ENCODE measurements around the gene XPO6.
A peak's percentile ranks its signal among the peaks of the same experiment; 100 is the strongest.

The XPO6 gene

GRCh38 chr16:28210264-28210663 lies 1.5 kb downstream of the XPO6 start:
- DNase-seq (ENCODE audit: low spot score) = no peak

DNA sequence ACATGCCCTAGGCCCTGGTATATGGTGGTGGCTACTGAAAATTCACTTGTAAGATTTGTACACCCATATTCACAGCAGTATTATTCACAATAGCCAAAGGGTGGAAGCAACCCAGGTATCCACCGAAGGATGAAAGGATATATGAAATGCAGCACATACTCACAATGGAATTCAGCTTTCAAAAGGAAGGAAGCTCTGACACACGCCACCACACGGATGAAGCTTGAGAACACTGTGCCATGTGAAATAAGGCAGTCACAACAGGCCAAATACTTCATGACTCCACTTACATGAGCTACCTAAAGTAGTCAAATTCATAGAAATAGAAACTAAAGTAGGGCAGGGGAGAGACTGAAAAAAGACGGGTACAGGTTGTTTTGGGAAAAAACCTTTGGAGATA lies 2.9 kb downstream of the XPO6 start:
- no peak for DNase-seq (ENCODE audit: low spot score)

- DNase-seq (ENCODE audit: low spot score) = no peak
Measured at GRCh38 chr16:28208131-28208530, 3.6 kb downstream of the XPO6 start.

DNA sequence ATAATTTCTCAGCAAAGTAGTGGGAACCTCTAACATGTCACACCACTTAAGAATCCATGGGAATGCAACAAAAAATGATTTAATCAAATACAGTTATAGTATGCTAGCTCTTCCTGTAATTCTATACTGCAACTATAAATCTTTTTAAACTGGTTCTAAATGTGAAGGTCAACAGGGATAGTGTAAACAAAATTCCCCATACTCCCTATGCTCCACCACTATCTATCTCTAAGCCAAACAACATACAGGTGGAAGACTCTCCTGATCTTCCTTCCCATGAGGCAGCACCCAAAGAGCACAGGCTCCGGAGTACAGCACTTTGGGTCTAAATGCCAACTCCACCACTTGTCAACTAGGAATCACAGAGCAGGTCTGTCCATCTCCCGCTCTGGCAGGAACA lies 4.4 kb downstream of the XPO6 start:
- no peak for DNase-seq (ENCODE audit: low spot score)

DNA sequence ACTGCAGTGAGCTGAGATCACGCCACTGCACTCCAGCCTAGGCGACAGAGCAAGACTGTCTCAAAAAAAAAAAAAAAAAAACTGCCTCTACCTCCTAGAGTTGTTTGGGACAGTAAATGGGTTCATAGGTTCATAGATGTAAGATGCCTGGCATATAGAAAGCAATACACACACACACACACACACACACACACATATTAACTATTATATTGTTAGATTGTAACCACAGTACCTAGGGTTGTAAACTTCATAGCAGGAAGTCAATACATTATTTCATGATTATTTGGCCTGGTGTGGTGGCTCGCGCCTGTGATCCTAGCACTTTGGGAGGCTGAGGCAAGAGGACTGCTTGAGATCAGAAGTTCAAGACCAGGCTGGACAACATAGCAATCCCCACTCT lies 5.8 kb downstream of the XPO6 start:
- no peak for DNase-seq (ENCODE audit: low spot score)

GRCh38 chr16:28205117-28205899 lies 6.5 kb downstream of the XPO6 start:
- DNase-seq (ENCODE audit: low spot score) = no peak

GRCh38 chr16:28204622-28205021 lies 7.1 kb downstream of the XPO6 start:
- no peak for DNase-seq (ENCODE audit: low spot score)

DNA sequence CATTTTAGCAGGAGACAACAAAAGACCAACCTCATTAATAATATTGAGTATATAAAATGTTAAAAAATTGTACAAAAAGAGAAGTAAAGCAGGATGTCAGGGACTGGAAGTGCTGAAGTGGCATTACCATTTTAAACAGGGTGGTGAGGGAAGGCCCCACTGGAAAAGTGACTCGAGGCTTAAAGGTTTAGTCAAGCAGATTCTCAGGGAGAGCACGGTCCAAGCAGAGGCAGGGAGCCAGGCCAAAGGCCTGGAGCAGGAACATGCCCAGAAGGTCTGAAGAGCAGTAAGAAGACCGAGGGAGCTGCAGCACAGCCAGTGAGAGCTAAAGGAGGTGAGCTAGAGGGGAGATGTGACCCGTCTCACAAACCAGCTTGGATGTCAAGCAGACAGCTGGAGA lies 7.6 kb downstream of the XPO6 start:
- no peak for DNase-seq (ENCODE audit: low spot score)

- peak; percentile 45 for DNase-seq (ENCODE audit: low spot score)
Measured at GRCh38 chr16:28202147-28202746, 9.5 kb downstream of the XPO6 start.

- DNase-seq (ENCODE audit: low spot score) = no peak
Measured at GRCh38 chr16:28200661-28201060, 11.1 kb downstream of the XPO6 start.

DNA sequence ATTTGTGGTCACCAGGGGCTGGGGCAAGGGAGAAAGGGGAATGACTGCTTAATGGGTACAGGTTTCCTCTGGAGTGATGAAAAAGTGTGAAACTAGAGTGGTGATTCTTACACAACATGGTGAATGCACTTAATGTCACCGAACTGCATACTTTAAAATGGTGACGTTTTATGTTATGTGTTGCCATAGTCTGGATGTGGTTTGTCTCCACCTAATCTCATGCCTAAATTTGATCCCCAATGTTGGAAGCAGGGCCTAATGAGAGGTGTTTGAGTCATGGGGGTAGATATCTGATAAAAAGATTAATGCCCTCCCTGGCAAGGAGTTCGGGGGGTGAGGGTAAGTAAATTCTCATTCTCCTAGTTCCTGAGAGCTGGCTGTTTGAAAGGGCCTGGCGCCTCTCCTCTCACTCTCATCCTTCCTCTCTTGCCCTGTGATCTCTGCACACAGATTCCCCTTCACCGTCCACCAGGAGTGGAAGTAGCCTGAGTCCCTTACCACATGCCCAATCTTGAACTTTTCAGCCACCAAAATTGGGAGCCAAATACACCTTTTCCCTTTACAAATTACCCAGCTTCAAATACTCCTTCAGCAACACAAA lies 15.3 kb downstream of the XPO6 start:
- DNase-seq (ENCODE audit: low spot score) = no peak

- DNase-seq (ENCODE audit: low spot score) = no peak
Measured at GRCh38 chr16:28195859-28196258, 15.9 kb downstream of the XPO6 start.

DNA sequence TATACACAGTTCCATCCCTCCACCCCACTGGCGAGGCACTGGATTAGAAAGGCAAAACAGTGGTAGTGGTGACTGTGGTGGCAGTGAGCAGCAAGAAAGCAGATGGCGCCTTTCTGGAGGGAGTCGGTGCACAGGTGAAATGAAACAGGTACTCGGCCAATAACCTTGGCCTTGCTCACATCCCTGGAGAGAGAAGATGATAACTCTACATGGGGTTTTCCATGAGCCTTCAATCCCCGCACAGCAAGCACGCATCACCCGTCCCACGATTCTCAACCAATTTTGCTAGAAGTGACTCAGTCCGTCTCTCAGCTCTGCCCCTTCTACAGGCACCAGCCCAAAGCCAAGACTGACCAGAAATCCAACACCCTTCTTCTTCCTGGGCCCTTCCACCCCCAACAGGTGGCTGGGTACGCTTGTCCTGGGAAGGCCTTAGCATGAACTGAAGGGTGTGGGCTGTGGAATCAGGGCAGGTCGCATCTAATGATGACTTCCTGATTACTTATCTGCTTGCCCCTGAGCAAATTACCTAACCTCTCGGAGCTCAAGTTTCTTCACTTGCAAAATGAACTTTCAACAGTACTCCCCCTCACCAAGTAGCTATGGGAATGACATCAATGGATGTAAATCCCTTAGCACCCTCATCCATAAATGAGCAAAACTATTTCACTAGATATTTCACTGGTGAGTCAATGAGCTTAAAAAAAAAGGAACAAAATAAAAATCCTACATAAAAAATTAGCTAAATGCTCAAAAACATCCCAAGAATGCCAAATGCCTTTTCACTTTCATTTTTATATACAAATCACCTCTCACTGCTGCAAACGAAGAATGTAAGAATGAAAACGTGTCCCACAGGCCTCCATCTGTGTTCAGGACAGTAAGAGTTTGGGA lies 18.0 kb downstream of the XPO6 start:
- peak; percentile 66 for DNase-seq (ENCODE audit: low spot score)

DNA sequence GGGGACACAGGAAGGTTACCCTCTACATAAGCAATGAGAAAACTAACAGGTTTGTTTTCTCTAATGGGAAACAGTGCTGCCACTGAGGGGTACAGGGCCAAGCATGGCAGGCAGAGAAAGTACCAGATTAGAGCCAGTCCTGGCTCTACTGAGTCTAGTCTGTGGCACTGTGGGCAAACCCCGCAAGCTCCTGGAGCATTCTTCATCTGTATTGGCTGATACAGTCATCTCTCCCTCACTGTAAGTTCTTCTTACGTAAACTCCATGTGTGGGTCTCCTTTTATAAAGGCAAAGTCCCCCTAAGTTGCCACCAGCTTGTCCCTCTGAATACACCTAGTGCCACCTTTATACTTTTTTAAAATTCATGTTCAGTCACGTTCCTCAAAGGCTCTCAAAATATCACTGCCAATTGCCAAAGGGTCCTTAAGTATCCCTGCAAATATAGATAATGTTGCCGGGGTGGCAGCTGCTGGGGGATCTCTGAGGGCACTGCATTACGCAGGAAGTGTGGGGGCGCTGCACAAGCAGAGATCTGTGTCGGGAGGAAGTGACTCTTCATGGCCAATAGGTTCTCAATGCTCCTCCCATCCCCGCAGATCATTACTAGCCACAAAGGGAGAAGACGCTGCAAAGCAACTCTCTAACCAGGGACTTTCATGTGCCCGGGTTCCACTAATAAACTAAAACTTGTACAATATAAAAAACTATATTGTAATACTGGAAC lies 18.8 kb downstream of the XPO6 start:
- no peak for DNase-seq (ENCODE audit: low spot score)

DNA sequence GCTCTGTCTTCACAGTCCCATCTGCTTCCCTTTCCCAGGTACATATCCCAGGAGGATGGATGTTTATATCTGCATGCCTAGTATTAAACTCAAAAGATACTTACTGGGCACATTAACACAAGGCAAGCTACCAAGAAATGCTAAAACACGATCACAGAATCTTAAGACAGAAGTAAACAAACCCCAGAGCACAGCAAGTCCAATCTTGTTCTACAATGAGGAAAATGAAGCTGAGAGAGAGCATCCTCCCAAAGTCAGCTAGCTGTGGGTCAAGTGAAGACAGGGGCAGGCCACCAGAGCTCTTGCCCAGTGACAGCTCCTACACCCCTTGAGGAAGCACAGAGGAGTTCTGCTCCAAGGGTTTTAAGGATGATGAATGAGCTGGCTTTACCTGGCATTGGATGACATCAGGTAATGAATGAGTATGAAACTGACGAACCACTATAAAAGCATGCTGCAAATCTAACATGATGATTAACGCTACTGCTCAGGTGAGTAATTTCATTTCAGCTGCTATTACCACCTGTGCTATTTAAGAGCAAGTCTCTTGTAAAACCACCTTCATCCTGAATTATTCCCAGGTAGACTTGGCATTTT lies 20.3 kb downstream of the XPO6 start:
- peak; percentile 91 for DNase-seq (ENCODE audit: low spot score)

DNA sequence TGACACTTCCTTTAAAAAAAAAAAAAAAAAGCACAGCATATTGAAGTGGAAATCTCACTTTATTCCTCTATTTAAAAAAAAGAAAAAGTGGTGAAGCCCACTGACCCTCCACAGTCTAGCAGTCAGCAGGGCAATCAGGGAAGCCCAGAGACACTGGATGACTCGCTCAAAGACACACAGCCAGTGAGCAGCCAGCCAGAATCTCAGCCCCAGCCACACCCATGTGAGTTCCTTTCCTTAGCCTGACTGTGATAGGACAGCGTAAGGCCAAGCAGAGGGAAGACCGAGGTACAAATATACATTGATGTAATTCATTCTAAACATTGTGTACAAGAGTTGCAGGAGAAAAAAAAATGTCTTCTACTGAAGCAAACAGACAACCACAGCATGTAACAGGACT lies 22.5 kb downstream of the XPO6 start:
- peak; percentile 28 for DNase-seq (ENCODE audit: low spot score)

DNA sequence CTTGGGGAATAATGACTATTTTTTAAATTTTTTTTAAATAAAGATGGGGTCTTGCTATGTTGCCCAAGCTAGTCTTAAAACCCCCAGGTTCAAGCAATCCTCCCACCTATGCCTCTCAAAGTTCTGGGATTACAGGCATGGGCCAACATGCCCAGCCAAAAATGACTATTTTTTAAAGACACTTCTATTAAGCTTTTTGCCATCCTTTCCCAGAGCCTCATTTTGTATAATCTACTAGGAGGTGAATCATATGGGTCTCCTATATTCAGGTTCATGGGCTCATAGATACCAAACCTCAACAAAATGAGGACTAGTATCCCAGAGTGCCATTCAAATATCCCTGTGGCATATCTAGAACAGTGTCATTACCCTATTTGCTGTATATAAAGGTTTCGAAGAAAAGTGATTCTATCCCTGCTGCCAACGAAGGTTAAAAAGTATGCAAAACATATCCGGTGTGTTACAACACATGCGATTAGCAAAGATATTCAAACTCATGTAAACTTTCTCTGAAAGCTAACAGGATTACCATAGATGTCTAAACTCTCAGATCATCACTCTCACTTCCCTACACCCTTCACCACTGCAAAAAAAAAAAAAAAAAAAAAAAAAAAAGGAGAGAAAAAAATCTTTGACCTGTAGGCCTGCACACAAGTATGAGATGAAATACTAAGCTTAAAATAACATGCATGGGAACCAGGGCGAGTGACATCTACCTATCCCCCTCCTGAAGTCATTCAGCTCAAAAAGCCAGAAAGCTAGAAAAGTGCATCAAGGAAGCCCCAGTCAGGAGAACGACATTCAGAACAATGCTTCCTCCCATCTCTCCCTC lies 23.5 kb downstream of the XPO6 start:
- no peak for DNase-seq (ENCODE audit: low spot score)

GRCh38 chr16:28187595-28188004 lies 24.2 kb downstream of the XPO6 start:
- no peak for DNase-seq (ENCODE audit: low spot score)

DNA sequence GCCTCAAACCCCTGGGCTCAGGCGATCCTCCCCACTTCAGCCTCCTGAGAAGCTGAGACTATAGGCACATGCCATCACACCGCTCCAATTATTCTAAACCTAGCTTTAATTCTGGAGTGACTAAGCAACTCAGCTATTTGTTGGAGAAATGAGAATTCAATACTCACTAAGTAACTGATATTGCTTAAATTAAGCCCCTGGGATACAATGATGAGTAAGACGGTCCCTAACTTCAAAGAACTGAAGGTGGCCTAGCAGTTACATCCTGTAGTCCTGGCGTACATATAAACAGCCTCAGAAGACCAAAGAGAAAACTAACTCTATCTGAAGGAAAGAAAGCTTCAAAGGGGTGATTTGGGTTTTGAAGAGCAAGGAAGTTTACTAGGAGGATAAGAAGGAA lies 25.0 kb downstream of the XPO6 start:
- peak; percentile 23 for DNase-seq (ENCODE audit: low spot score)

DNA sequence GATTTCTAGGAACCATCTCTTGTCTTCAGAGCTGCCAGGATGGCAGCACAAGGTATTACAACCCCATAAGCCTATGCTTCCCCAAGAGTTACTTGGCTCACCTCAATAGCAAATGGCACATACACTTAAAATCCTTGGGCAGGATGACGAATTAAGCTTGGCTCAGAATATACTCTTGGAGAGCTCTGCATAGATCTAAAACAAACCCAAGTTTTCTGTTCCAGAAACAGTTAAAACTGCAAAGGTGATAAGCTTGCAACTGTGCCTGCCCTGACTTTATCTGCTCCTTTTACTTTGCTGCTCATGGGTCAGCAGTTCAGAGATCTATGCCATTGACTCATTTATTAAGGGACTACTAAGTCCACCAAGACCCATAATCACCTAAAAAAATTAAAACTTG lies 26.1 kb downstream of the XPO6 start:
- DNase-seq (ENCODE audit: low spot score) = no peak

GRCh38 chr16:28184625-28185024 lies 27.1 kb downstream of the XPO6 start:
- no peak for DNase-seq (ENCODE audit: low spot score)
